NCI-H2081 treated with DMSO at 0.1 percent for 48 hours (cell line): ENCODE data around the gene KBTBD13.
"Not testable (repeated sequence)": the region's sequence is repeated elsewhere in the genome, so short reads cannot be mapped to it uniquely, and the experiment has no call there.

Source experiments
- DNase-seq: peaks from one replicate; lab custom pipeline; 2025; lab: John Stamatoyannopoulos, UW

Gene KBTBD13

GRCh38 chr15:65076486-65077290 is at the start of gene KBTBD13:
Gene KBTBD13 (plus strand): TSS chr15:65076746. CDS start chr15:65076816, 70 bp downstream.
- DNase-seq = no peak

- no peak for DNase-seq
Measured at GRCh38 chr15:65026756-65027155, 49.8 kb upstream of the KBTBD13 start.

- no peak for DNase-seq
Measured at GRCh38 chr15:65027593-65027992, 49.0 kb upstream of the KBTBD13 start.

GRCh38 chr15:65028338-65028737 is 48.2 kb upstream of the KBTBD13 start:
- DNase-seq = no peak

- no peak for DNase-seq
Measured at GRCh38 chr15:65028921-65029735, 47.4 kb upstream of the KBTBD13 start, which contains the start of gene MTFMT. Gene MTFMT (minus strand): TSS chr15:65029639. CDS start chr15:65029613, 26 bp downstream.

- DNase-seq = no peak
Measured at GRCh38 chr15:65029736-65030208, 46.8 kb upstream of the KBTBD13 start.

GRCh38 chr15:65032801-65033537 is 43.6 kb upstream of the KBTBD13 start:
- no peak for DNase-seq

- DNase-seq = no peak
Measured at GRCh38 chr15:65033659-65034269, 42.8 kb upstream of the KBTBD13 start.

GRCh38 chr15:65034719-65035118 is 41.8 kb upstream of the KBTBD13 start:
- no peak for DNase-seq

GRCh38 chr15:65037309-65037708 is 39.2 kb upstream of the KBTBD13 start:
- no peak for DNase-seq

GRCh38 chr15:65038428-65038827 is 38.1 kb upstream of the KBTBD13 start:
- no peak for DNase-seq

GRCh38 chr15:65038836-65039235 is 37.7 kb upstream of the KBTBD13 start:
- no peak for DNase-seq

- DNase-seq = no peak
Measured at GRCh38 chr15:65040461-65040860, 36.1 kb upstream of the KBTBD13 start.

GRCh38 chr15:65041787-65042186 is 34.8 kb upstream of the KBTBD13 start:
- no peak for DNase-seq

- no peak for DNase-seq
Measured at GRCh38 chr15:65042776-65043327, 33.7 kb upstream of the KBTBD13 start.

- not testable (repeated sequence) for DNase-seq
Measured at GRCh38 chr15:65044218-65044617, 32.3 kb upstream of the KBTBD13 start.

- no peak for DNase-seq
Measured at GRCh38 chr15:65044724-65045481, 31.6 kb upstream of the KBTBD13 start, which contains the start of gene SLC51B. Gene SLC51B (plus strand): TSS chr15:65045387. CDS start chr15:65050005, 4,618 bp downstream.

GRCh38 chr15:65048241-65048640 is 28.3 kb upstream of the KBTBD13 start:
- DNase-seq = no peak

- DNase-seq = peak; percentile 73
Measured at GRCh38 chr15:65049418-65049840, 27.1 kb upstream of the KBTBD13 start.

GRCh38 chr15:65050270-65050669 is 26.3 kb upstream of the KBTBD13 start:
- DNase-seq = no peak
